MCF 10A (cell line): ENCODE measurements around the gene PDCD1LG2. TPM values are rescaled to one million over a fixed set of nuclear protein-coding genes. Genes with fewer than 3 reads are reported as not detected.

Experiments used
- BruUV-seq: library from RNA; stranded (reverse); fragments of 400-500 nt; replicated peaks from 2 replicates; lab custom pipeline; 2021; lab: Mats Ljungman, UMichigan
- CTCF ChIA-PET: fragments of 300-600 bp; sonication (Branson Sonifier 250); formaldehyde crosslinking; extraction: SDS; loops from one replicate; lab custom pipeline; 2021; ENCODE audit warnings: antibody characterized with exemption, inconsistent platforms; lab: Yijun Ruan, JAX
- POLR2A ChIA-PET: fragments of 300-600, 350-650 bp; sonication (Branson Sonifier 250); formaldehyde crosslinking; extraction: SDS; loops from one replicate; lab custom pipeline; 2020; ENCODE audit warnings: antibody characterized with exemption, inconsistent platforms; lab: Yijun Ruan, JAX
- DNase-seq: peaks from one replicate; pipeline ENCODE4 v3.0.0-alpha.2; 2018; ENCODE audit not compliant: unreplicated experiment
- H3K27ac Mint-ChIP-seq: one replicate; pipeline ENCODE4 v1.8.0; 2022; ENCODE audit warnings: mild to moderate bottlenecking, low read depth, mixed read lengths; ENCODE audit not compliant: unreplicated experiment
- H3K27me3 Mint-ChIP-seq: one replicate; pipeline ENCODE4 v1.8.0; 2022; ENCODE audit warnings: mixed read lengths; ENCODE audit not compliant: insufficient read depth, unreplicated experiment
- H3K36me3 Mint-ChIP-seq: one replicate; pipeline ENCODE4 v1.8.0; 2022; ENCODE audit warnings: mild to moderate bottlenecking, moderate library complexity, mixed read lengths; ENCODE audit not compliant: insufficient read depth, unreplicated experiment
- H3K4me1 Mint-ChIP-seq: one replicate; pipeline ENCODE4 v1.8.0; 2022; ENCODE audit warnings: mixed read lengths; ENCODE audit not compliant: insufficient read depth, unreplicated experiment
- H3K4me3 Mint-ChIP-seq: one replicate; pipeline ENCODE4 v1.8.0; 2022; ENCODE audit warnings: mild to moderate bottlenecking, moderate library complexity, mixed read lengths; ENCODE audit not compliant: unreplicated experiment
- H3K9me3 Mint-ChIP-seq: one replicate; pipeline ENCODE4 v1.8.0; 2022; ENCODE audit warnings: mixed read lengths; ENCODE audit not compliant: unreplicated experiment
- intact Hi-C: fragments of 100-400 bp; cut with micrococcal nuclease; formaldehyde crosslinking; loops from 2 replicates; pipeline ENCODE4 v1.14.1; 2022
- total RNA-seq: library from RNA; stranded (reverse); gene quantifications from 2 replicates; pipeline ENCODE4 v1.2.3, GENCODE V29; 2022
- TF ChIP-seq, protein P1 (sequence below): fragments of 200-600 bp; IDR thresholded peaks from one replicate; pipeline ENCODE4 v1.8.0; 2022; ENCODE audit warnings: antibody characterized with exemption, mild to moderate bottlenecking; ENCODE audit not compliant: unreplicated experiment

PDCD1LG2 gene
- total RNA-seq, 1 experiment from 2014 or later, result 1.8 TPM

DNA sequence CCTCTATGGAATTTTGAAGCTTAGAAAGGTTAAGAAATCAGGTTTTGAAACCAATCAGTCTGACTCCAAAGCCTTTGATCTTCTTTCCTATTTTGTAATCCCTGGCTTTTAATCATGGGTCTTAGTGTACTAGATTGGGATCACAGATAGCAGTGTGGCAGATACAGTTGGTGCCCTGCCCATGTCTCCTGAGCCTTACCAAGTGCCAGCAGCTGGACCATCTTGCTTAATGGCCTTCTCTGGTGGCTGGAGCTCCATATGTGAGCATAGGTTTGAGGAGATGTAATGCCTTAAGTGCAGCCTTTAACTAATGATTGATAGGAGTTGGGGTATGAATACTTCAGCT lies 101.8 kb downstream of the PDCD1LG2 start:
- H3K27ac Mint-ChIP-seq, result no peak overlapping the region
- intact Hi-C loops, result no loop called here
- no peak overlapping the region for H3K4me3 Mint-ChIP-seq
- DNase-seq, result no peak
- no peaks in the 10 kb centered on the region for H3K27me3 Mint-ChIP-seq
- TF ChIP-seq, protein P1, sequence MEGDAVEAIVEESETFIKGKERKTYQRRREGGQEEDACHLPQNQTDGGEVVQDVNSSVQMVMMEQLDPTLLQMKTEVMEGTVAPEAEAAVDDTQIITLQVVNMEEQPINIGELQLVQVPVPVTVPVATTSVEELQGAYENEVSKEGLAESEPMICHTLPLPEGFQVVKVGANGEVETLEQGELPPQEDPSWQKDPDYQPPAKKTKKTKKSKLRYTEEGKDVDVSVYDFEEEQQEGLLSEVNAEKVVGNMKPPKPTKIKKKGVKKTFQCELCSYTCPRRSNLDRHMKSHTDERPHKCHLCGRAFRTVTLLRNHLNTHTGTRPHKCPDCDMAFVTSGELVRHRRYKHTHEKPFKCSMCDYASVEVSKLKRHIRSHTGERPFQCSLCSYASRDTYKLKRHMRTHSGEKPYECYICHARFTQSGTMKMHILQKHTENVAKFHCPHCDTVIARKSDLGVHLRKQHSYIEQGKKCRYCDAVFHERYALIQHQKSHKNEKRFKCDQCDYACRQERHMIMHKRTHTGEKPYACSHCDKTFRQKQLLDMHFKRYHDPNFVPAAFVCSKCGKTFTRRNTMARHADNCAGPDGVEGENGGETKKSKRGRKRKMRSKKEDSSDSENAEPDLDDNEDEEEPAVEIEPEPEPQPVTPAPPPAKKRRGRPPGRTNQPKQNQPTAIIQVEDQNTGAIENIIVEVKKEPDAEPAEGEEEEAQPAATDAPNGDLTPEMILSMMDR, result no peak
- no peaks in the 10 kb centered on the region for H3K36me3 Mint-ChIP-seq
- H3K4me1 Mint-ChIP-seq, result no peaks in the 10 kb centered on the region
- ChIA-PET CTCF (interaction anchor here (0.6 to 3.2 kb wide), 3 partner anchors 10 to 162 kb away, joined by 3 to 18 read pairs (median 4); partner anchors contain the start of gene CD274), POLR2A (interaction anchor here (0.7 to 4.9 kb wide), 2 partner anchors 9 to 17 kb away, joined by 3 to 28 read pairs; partner anchors contain the start of gene RIC1)
- BruUV-seq, result no TSS peak
- no peaks in the 10 kb centered on the region for H3K9me3 Mint-ChIP-seq

DNA sequence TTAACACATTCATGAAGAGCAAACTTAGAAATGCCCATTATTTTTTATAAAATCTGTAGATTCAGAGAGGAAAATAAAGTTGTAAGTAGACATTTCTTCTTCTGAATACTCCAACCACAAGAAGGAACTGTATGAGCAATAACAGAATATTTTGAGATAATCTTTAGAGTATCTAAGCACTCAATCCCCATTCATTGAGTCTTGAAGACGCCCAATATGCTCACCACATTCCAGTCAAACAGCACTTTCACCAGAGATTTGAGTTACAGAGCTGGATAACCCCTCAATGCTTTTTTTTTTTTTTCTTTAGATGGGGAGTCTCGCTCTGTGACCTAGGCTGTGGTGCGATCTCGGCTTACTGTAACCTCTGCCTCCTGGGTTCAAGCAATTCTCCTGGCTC lies 103.9 kb downstream of the PDCD1LG2 start:
- Mint-ChIP-seq H3K36me3 (no peaks in the 10 kb centered on the region), H3K27ac (no peak overlapping the region), H3K27me3 (no peaks in the 10 kb centered on the region), H3K4me1 (no peaks in the 10 kb centered on the region), H3K9me3 (no peaks in the 10 kb centered on the region), H3K4me3 (no peak overlapping the region)
- CTCF ChIA-PET, result interaction anchor here (1.1 kb wide), 1 partner anchor 13 kb away, joined by 6 read pairs; no protein-coding TSS in a partner anchor
- intact Hi-C loops, result no loop called here
- POLR2A ChIA-PET, result interaction anchor here (0.7 to 1.2 kb wide), 3 partner anchors 14 to 91 kb away, joined by 3 read pairs; no protein-coding TSS in a partner anchor
- TF ChIP-seq, protein P1, result no peak
- no TSS peak for BruUV-seq
- DNase-seq, result no peak

DNA sequence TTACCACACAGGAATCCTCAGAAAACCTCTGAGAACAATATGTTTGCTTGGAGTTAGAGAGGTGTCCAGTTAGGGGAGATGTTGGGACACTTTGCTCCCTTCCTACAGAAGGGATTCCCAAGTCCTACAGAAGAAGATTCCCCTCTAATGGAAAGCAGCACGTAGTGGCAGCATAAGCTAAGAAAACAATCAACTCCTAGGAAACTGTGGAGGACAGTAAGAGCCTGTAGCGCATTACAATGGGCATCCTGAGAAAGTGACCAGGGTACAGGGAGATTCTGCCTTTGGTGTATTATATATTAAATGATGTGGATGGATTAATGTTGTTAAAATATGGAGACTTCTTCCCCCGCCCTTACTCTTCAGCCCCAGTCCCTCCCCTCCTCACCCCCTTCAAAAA lies 104.7 kb downstream of the PDCD1LG2 start:
- Mint-ChIP-seq H3K4me1 (no peaks in the 10 kb centered on the region), H3K9me3 (no peaks in the 10 kb centered on the region), H3K36me3 (no peaks in the 10 kb centered on the region), H3K4me3 (no peak overlapping the region), H3K27me3 (no peaks in the 10 kb centered on the region), H3K27ac (no peak overlapping the region)
- intact Hi-C loops, result no loop called here
- TF ChIP-seq, protein P1, result no peak
- ChIA-PET POLR2A (interaction anchor here (0.8 to 1.2 kb wide), 2 partner anchors 13 to 17 kb away, joined by 3 read pairs; no protein-coding TSS in a partner anchor), CTCF (interaction anchor here (0.7 to 1.1 kb wide), 2 partner anchors 14 to 691 kb away, joined by 3 to 6 read pairs; no protein-coding TSS in a partner anchor)
- BruUV-seq, result no TSS peak
- no peak for DNase-seq

DNA sequence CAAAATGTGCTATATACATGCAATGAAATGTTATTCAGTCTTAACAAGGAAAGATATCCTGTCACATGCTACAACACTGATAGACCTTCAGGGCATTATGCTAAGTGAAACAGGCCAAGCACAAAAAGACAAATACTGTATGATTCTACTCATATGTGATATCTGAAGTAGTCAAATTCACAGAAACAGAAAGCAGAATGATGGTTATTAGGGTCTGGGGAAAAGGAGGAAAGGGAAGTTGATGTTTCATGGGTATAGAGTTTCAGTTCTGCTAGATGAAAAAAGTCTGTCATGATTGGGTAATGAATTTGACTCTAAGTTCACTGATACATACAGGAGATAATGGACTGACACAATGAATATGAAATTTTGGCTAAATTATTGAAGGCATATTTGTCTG lies 107.4 kb downstream of the PDCD1LG2 start:
- intact Hi-C loops, result no loop called here
- H3K27me3 Mint-ChIP-seq, result no peaks in the 10 kb centered on the region
- BruUV-seq, result no TSS peak
- ChIA-PET POLR2A (no interaction called here), CTCF (interaction anchor here (1.0 kb wide), 1 partner anchor 17 kb away, joined by 6 read pairs; no protein-coding TSS in a partner anchor)
- no peak for DNase-seq
- no peak overlapping the region for H3K4me3 Mint-ChIP-seq
- H3K36me3 Mint-ChIP-seq, result no peaks in the 10 kb centered on the region
- H3K27ac Mint-ChIP-seq, result no peak overlapping the region
- TF ChIP-seq, protein P1, result no peak
- H3K9me3 Mint-ChIP-seq, result no peaks in the 10 kb centered on the region
- H3K4me1 Mint-ChIP-seq, result peaks cover 6% of the 10 kb centered on the region
